ENCODE results near the gene NDUFB7. TPM values are rescaled to one million over a fixed set of nuclear protein-coding genes. Genes with fewer than 3 reads are reported as not detected.
"Not testable (repeated sequence)": the region's sequence is repeated elsewhere in the genome, so short reads cannot be mapped to it uniquely, and the experiment has no call there.

Gene NDUFB7
- total RNA-seq, 1 donor from 2014 or later, result 158 TPM

DNA sequence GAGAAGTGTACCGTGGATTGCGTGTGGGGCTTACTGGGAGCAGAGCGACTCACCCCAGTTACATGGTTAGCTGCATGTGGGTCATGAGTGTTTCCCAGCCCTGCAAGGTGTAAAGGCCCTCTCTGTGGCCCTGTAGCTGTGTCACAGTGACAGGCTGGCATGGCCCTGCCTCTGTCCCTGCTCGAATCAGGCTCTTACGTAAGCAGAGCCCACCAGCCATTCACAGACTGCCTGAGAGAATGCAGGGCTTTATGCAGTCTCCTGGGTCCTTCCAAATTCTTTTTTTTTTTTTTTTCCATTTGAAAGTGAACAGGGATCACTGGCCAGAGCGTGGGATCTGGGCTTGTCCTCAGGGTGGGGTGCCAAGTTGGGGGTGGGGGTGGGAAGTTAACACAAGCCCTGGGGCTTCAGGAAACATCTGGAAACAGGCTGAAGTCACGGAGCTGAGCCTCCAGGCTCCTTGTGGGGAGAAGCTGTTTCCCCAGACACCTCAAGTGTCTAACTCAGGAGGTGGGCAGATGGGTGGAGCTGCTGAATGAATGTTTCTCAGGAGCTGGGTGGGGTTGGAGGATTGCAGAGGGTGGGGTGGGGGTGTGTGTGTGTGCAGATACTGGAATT, 29.0 kb downstream of the NDUFB7 start:
- Mint-ChIP-seq H3K27ac (ENCODE audit: unreplicated experiment) (peak overlapping the region; percentile 89), H3K4me1 (ENCODE audit: unreplicated experiment) (peaks cover 47% of the 10 kb centered on the region)

DNA sequence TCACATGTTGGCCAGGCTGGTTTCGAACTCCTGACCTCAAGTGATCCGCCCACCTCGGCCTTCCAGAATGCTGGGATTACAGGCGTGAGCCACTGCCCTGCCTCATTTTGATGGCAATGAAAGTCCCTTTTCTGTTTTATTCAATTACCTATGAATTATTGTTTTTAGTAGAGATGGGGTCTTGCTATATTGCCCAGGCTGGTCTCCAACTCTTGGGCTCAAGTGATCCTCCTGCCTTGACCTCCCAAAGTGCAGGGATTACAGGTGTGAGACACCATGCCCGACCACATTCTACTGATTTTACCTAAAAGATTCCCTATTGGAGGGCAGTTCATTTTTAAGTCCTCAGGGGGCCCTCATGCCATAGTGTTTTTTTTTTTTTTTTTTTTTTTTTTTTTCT, 29.9 kb downstream of the NDUFB7 start:
- not testable (repeated sequence) for H3K4me3 Mint-ChIP-seq (ENCODE audit: unreplicated experiment)

More for the DNA sequence above, 29.0 kb downstream of the NDUFB7 start:
- TF ChIP-seq, protein P1, sequence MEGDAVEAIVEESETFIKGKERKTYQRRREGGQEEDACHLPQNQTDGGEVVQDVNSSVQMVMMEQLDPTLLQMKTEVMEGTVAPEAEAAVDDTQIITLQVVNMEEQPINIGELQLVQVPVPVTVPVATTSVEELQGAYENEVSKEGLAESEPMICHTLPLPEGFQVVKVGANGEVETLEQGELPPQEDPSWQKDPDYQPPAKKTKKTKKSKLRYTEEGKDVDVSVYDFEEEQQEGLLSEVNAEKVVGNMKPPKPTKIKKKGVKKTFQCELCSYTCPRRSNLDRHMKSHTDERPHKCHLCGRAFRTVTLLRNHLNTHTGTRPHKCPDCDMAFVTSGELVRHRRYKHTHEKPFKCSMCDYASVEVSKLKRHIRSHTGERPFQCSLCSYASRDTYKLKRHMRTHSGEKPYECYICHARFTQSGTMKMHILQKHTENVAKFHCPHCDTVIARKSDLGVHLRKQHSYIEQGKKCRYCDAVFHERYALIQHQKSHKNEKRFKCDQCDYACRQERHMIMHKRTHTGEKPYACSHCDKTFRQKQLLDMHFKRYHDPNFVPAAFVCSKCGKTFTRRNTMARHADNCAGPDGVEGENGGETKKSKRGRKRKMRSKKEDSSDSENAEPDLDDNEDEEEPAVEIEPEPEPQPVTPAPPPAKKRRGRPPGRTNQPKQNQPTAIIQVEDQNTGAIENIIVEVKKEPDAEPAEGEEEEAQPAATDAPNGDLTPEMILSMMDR (IDR thresholded peaks at IDR 0.05), result no peak
- Mint-ChIP-seq H3K36me3 (ENCODE audit: unreplicated experiment) (no peaks in the 10 kb centered on the region), H3K27me3 (ENCODE audit: unreplicated experiment) (no peaks in the 10 kb centered on the region), H3K4me3 (ENCODE audit: unreplicated experiment) (no peak overlapping the region), H3K9me3 (ENCODE audit: unreplicated experiment) (no peaks in the 10 kb centered on the region)
- no peak for DNase-seq (ENCODE audit: extremely low spot score, unreplicated experiment)

GRCh38 chr19:14540741-14541525, 30.9 kb downstream of the NDUFB7 start:
- no peak for DNase-seq (ENCODE audit: extremely low spot score, unreplicated experiment)
- H3K36me3 Mint-ChIP-seq (ENCODE audit: unreplicated experiment), result no peaks in the 10 kb centered on the region
- H3K9me3 Mint-ChIP-seq (ENCODE audit: unreplicated experiment), result no peaks in the 10 kb centered on the region
- peak overlapping the region; percentile 64 for H3K27ac Mint-ChIP-seq (ENCODE audit: unreplicated experiment)
- TF ChIP-seq, protein P1 (IDR thresholded peaks at IDR 0.05), result no peak
- no peaks in the 10 kb centered on the region for H3K27me3 Mint-ChIP-seq (ENCODE audit: unreplicated experiment)
- H3K4me3 Mint-ChIP-seq (ENCODE audit: unreplicated experiment), result no peak overlapping the region
- peaks cover 37% of the 10 kb centered on the region for H3K4me1 Mint-ChIP-seq (ENCODE audit: unreplicated experiment)

More for the DNA sequence above, 29.9 kb downstream of the NDUFB7 start:
- not testable (repeated sequence) for H3K9me3 Mint-ChIP-seq (ENCODE audit: unreplicated experiment); DNase-seq (ENCODE audit: extremely low spot score, unreplicated experiment); H3K27me3 Mint-ChIP-seq (ENCODE audit: unreplicated experiment); H3K36me3 Mint-ChIP-seq (ENCODE audit: unreplicated experiment)
- peak overlapping the region; percentile 54 for H3K27ac Mint-ChIP-seq (ENCODE audit: unreplicated experiment)
- H3K4me1 Mint-ChIP-seq (ENCODE audit: unreplicated experiment), result peaks cover 44% of the 10 kb centered on the region

- Mint-ChIP-seq H3K4me3 (ENCODE audit: unreplicated experiment) (no peak overlapping the region), H3K27ac (ENCODE audit: unreplicated experiment) (no peak overlapping the region), H3K27me3 (ENCODE audit: unreplicated experiment) (no peaks in the 10 kb centered on the region), H3K36me3 (ENCODE audit: unreplicated experiment) (no peaks in the 10 kb centered on the region), H3K4me1 (ENCODE audit: unreplicated experiment) (peaks cover 15% of the 10 kb centered on the region), H3K9me3 (ENCODE audit: unreplicated experiment) (no peaks in the 10 kb centered on the region)
- DNase-seq (ENCODE audit: extremely low spot score, unreplicated experiment), result no peak
- TF ChIP-seq, protein P1 (IDR thresholded peaks at IDR 0.05), result no peak
Measured at GRCh38 chr19:14536926-14537692, 34.8 kb downstream of the NDUFB7 start.

- DNase-seq (ENCODE audit: extremely low spot score, unreplicated experiment), result no peak
- no peak overlapping the region for H3K4me3 Mint-ChIP-seq (ENCODE audit: unreplicated experiment)
- no peaks in the 10 kb centered on the region for H3K36me3 Mint-ChIP-seq (ENCODE audit: unreplicated experiment)
- TF ChIP-seq, protein P1 (IDR thresholded peaks at IDR 0.05), result no peak
- H3K9me3 Mint-ChIP-seq (ENCODE audit: unreplicated experiment), result no peaks in the 10 kb centered on the region
- H3K4me1 Mint-ChIP-seq (ENCODE audit: unreplicated experiment), result peaks cover 27% of the 10 kb centered on the region
- peak overlapping the region; percentile 10 for H3K27ac Mint-ChIP-seq (ENCODE audit: unreplicated experiment)
- H3K27me3 Mint-ChIP-seq (ENCODE audit: unreplicated experiment), result no peaks in the 10 kb centered on the region
Measured at GRCh38 chr19:14533450-14533849, 38.4 kb downstream of the NDUFB7 start.

Data from osteocyte (in vitro differentiated cells).